Right ventricle myocardium inferior (tissue), 1 donor: ENCODE data around the gene SUSD6. TPM values are rescaled to one million over a fixed set of nuclear protein-coding genes. Genes with fewer than 3 reads are reported as not detected.
A peak's percentile ranks its signal among the peaks of the same experiment; 100 is the strongest.
"Not testable (repeated sequence)": the region's sequence is repeated elsewhere in the genome, so short reads cannot be mapped to it uniquely, and the experiment has no call there.

Experiments used
- ATAC-seq: fragments of 200-7000 bp; cut with Tn5 transposase; one replicate; pipeline ENCODE4 v1.9.1; 2020; ENCODE audit warnings: mild to moderate bottlenecking, moderate library complexity
- DNase-seq: peaks from one replicate; pipeline ENCODE4 v3.0.0; 2021; ENCODE audit errors: missing footprints
- intact Hi-C: fragments of 100-400 bp; cut with DNase I; formaldehyde crosslinking; loops from one replicate; pipeline ENCODE4 v1.11.0; 2022
- total RNA-seq: library from RNA; stranded (reverse); fragmentation: NEBNext Ultra II Directional; extraction: Animal tissue kit (Norgen Biotek cat#: 25700); gene quantifications from one replicate; pipeline ENCODE4 v1.2.1, GENCODE V29; 2021
- donor health status: DM: no; HTN: yes; CAD: no; lungs with severe emphysema.

The SUSD6 gene
- total RNA-seq, 1 donor from 2014 or later, result 22.4 TPM

DNA sequence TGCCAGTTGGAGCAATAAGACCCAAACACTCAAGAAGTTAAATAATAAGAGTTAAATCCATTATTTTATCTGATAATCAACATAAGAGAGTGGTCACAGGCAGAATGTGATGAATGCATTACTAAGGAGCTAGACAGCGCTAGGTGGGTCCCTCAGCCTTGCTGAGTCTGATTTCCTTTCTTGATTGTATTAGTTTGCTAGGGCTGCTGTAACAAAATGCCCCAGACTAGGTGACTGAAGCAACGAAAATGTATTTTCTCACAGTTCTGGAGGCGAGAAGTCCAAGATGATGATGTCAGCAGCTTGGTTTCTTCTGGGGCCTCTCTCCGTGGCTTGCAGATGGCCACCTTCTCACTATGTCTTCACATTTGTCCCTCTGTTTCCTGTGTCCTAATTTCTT lies 28.6 kb upstream of the SUSD6 start:
- intact Hi-C loops, result no loop called here
- ATAC-seq (no peak), DNase-seq (no peak)

DNA sequence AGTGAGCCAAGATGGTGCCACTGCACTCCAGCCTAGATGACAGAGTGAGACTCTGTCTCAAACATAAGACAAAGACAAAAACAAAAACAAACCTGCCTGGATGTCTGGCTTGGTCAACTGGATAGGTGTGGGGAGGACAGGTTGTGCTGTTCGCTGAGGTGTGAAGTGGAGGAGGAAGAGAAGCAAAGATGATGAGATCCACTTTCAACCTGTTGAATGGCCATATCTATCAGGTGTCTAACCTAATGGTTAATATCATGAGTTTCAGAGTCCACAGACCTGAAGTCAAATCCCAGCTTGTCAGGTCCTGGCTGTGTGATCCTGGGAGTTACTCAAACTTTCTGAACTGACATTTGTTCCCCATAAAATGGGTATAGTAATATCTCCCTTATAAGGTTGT lies 27.0 kb upstream of the SUSD6 start:
- ATAC-seq (no peak), DNase-seq (no peak)
- intact Hi-C loops, result no loop called here

DNA sequence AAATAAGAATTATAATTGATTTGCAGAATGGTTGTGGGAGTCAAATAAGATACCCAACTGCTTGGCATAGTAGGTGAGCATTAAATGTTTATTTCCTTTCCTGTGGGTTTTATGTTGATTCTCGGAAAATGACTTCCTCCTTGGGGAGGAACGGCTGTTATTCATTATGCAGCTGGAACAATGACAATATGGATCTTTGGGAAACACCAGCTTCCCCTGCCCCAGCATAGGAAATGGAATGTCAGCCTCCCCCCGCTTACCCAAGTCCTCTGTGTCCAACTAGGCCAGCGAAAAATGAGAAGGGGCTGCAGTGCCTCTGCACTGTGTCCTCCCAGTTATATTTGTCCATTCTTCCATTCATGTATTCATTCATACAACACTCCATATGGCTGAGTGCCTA lies 25.0 kb upstream of the SUSD6 start:
- intact Hi-C loops, result no loop called here
- no peak for ATAC-seq
- DNase-seq, result no peak

DNA sequence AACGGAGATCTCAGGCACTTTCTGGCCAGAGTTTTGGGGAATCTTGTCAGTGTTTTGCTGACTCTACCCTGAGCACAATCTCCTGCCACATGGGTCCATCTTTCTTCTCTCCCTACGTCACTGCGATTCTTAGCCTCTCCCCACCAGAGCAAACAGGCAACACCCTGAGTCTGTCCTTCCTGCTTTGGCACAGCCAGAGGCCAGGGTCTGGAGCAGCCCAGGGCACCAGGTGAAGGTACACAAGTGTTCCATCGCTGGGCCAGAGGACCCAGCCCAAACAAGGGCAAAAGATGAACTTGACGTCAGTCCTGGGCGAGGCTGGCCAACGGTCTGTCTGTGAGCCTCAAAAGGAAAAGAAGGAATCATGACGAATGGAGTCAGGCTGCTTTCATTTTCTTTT lies 24.0 kb upstream of the SUSD6 start:
- no peak for DNase-seq
- intact Hi-C loops, result no loop called here
- ATAC-seq, result no peak

DNA sequence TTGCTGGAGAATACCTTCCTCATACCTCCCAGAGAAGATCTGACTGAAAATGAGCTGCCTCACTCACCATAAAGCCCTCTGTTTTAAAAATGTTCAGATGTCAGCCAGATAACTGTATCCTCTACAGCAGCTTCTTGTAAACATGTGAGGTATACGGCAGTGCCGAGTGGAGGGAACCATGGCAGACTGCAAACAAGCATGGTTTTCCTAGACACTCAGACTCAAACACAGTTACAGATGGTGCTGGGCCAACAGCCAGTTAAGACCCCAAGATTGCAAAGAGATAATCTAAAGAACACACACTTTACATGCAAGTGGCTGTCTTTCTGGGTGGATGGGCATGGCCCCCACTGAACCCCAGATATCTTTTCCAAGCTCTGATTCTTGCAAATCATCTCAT lies 20.1 kb upstream of the SUSD6 start:
- no peak for ATAC-seq
- intact Hi-C loops, result no loop called here
- no peak for DNase-seq

DNA sequence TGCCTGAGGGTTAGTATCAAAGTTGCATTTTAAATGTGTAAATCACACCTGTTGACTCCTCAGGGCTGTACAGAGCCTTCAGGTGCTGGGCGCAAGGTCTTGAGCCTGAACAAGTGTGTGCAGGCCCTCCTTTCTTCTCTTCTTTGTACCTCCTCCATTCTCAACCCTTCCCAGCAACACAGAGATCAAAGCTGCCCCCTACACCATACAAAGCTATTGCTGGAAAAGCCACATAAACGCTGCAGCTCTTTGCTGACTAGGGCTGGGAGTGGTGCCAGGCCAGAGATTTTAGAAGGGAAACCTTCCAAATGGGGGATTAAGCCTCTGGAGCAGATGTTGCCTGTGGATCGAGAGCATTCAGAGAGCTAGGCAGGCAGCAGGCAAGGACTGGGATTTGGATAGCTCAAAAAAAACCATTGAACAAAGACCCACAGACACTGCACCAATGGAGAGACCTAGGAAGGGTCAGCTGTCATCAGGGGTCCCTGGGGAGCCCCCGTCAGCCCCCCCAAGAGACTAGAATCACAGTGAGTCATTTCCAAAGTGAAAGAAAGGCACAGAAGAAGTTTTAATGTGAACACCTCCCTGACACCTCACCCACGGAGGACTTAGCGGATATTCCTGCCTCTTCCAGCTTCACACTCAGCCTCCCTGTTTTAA lies 18.2 kb upstream of the SUSD6 start:
- intact Hi-C loops, result no loop called here
- peak; percentile 77 for ATAC-seq
- DNase-seq, result no peak

DNA sequence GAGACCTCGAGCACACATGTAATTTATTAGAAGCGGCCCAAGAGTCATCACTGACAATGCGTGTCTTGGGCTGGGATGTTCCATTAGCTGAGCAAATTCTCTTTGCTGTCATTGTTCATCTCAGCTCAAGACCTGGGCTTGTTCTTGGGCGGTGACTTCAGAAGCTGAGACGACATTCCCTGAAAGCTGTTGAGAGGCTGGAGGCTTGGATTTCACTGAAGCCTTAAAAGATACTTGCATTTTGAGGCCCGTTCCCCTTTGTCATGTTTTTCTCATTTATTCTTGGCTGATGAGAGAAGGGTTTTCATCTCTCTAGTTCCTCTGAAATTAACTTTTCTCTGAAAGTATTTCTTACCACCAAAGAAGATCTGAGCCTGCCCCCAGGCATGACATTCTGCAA lies 16.6 kb upstream of the SUSD6 start:
- DNase-seq, result no peak
- no peak for ATAC-seq
- intact Hi-C loops, result no loop called here

DNA sequence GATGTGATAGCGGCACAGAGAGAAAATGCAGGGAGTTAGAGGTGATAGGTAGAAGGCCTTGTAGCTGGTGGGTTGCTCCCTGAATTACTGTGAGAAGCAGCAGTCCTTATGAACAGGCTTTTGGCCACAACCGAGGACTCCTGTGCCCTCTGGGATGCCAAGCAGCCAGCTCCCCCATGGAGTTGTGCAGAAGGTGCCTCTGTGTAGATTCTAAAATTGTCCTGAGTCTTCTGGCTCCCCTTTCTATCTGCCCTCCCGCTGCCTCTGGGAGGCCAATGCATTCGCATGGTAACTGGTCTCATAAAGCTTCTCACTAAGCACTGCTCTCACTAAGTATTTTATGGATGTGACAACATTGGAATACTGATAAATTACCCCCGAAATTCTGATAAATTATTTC lies 16.1 kb upstream of the SUSD6 start:
- DNase-seq (no peak), ATAC-seq (no peak)
- intact Hi-C loops, result no loop called here

DNA sequence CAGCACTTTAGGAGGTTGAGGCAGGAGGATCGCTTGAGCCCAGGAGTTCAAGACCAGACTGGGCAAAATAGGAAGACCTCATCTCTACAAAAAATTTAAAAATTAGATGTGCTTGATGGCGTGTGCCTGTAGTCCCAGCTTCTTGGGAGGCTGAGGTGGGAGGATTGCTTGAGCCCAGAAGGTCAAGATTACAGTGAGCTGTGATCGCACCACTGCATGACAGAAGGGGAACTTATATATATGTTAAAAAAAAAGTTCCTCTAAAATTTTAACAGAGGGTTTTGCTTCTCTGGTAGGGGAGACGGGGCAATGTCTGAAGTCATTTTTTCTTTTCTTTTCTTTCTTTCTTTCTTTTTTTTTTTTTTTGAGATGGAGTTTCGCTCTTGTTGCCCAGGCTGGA lies 12.0 kb upstream of the SUSD6 start:
- DNase-seq, ATAC-seq, intact Hi-C loops: not testable (repeated sequence)

DNA sequence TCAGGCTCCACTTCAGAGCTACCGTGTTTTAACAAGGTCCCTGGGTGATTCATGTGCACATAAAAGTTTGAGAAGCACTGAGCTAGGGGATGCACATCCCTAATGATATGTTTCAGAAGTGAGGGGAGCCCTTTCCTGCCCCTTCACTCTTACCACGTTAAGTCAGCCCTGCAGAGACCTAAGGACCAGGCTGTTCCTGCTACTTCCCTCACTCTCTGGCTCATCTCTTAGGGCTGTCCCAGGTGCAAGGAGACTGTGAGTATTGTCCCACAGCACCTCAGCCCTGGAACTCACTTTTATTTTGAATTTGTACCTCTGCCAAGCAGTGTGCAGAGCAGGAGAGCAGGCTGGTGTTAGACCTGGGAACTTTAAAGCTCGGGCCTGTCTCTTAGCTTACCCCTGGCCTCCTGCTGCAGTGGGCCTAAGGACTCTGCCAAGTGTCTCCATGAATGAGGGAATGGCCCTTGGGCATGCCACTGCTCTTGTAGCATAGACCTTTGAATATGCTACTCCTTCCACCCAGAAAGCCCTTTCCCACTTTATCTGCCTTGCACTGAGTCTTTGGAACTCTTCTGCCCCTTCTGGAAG lies 11.0 kb upstream of the SUSD6 start:
- no peak for DNase-seq
- no peak for ATAC-seq
- intact Hi-C loops, result no loop called here

DNA sequence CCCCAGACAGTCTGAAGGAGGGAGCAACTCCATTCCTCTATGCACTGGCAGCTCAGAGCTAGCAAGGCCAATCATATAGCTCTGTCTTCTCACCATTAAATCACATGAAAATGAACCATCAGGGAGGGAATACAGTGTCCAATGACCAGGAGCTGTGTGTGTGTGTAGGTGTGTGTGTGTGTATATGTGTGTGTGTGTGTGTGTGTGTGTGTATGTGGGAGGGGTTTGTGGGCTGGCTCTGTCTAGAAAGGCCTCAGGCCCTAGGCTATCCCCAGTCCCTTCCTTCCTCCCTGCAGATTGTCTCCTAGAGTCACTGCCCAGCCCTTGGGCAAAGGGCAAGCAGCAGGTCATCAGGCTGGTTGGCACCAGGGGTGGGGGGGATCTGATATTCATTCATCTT lies 5.7 kb upstream of the SUSD6 start:
- intact Hi-C loops, result no loop called here

DNA sequence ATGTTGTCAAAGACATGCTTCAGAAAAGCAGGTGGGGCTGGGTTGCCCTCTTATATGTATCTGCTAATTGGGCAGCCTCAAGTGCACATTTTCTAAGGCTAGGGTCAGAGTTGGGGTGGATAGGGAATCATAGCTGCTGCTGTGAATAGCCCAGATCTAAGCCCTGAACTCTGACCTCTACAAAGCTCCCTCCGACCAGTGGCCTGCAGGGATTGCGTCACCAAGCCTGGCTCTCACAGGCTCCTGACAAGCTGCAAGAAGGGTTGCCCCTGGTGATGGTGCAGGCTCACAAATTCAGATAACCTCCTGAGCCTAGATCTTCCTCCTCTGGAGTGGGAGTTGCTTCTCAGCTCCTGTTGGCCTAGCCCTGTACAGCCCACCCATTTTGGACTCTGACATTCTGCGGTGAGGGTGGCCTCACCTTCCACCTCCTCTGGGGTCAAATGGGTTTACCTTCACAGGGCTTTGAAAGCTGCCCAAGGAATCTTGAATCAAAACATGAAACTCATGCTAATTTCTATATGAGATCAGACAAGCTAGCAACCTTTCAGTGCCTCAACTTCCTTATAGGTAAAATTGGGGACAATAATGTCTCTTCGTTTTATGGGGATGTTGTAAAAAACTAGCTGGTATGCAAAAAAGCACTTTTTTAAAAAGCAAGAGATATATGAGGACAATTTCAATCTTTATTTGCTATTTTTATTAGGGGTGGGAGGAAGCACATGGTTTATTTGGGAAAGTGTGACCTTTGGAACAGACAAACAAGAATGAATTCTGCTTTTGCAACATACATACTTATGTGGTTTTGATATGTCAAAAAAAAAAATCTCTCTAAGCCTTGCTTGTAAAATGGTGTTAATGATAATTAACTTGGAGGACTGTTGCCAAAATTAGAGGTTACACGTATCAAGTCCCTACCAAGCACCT lies 4.9 kb upstream of the SUSD6 start:
- DNase-seq (no peak), ATAC-seq (no peak)
- intact Hi-C loops, result no loop called here

More for the DNA sequence above, 5.7 kb upstream of the SUSD6 start:
- ATAC-seq (no peak), DNase-seq (no peak)

DNA sequence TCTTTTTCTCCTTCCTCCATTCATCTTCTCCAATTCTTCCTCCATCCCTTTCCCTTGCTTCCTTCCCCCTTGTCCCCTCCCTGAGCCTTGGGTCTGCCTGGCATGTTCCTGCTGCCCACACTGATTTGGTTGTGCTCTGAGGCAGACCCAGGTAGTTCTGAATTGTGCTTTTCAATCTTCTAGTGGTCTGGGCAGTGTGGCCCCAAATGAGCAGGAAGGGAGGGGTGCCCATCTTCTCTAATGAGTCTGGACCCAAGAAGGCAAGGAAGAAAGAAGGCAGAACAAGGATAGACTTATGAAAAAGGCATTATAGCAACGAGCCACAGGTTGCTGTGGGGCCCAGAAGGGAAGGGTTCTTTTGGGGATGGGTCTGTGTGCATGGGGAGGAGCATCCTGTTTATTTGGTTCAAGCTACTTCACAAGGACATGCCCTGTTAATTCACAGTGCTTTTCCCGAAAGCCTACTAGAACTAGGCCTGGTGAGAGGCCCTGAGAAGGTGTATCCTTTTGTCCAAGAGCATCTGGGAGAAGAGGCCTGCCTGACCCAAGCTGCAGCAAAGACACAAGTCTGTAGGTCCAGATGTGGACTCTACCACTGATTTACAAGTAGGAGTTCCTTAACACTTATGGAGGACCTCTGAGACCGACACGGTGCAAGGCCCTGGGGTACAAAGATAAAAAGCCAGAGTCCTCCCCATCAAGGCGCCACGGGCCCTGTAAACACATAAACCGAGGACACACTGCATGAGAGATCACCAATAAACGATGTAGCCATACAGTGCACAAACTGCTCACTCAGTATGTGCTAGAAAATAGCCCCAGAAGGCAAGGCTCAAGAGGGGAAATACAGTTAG lies 1.1 kb upstream of the SUSD6 start:
- DNase-seq (no peak), ATAC-seq (no peak)
- intact Hi-C loops, result loop anchor here (5.0 kb wide), 2 partner anchors 42 to 57 kb away; no protein-coding TSS in a partner anchor

DNA sequence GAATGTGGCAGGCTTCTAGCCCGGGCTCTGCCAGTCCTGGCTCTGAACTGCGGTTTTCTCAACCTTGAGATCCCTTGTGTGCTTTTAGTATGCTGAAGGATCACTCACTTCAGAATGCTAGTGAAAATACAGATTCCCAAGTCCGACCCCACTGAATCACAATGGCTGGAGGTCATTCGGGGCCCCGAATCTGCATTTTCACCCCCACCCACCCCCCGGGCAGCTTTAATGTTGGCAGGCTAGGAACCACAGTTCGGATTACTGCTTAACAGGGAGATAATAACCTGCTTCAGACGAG lies 573 bp upstream of the SUSD6 start:
- ATAC-seq (peak; percentile 6), DNase-seq (no peak)
- intact Hi-C loops, result loop anchor here (5.0 kb wide), 2 partner anchors 41 to 56 kb away; no protein-coding TSS in a partner anchor

DNA sequence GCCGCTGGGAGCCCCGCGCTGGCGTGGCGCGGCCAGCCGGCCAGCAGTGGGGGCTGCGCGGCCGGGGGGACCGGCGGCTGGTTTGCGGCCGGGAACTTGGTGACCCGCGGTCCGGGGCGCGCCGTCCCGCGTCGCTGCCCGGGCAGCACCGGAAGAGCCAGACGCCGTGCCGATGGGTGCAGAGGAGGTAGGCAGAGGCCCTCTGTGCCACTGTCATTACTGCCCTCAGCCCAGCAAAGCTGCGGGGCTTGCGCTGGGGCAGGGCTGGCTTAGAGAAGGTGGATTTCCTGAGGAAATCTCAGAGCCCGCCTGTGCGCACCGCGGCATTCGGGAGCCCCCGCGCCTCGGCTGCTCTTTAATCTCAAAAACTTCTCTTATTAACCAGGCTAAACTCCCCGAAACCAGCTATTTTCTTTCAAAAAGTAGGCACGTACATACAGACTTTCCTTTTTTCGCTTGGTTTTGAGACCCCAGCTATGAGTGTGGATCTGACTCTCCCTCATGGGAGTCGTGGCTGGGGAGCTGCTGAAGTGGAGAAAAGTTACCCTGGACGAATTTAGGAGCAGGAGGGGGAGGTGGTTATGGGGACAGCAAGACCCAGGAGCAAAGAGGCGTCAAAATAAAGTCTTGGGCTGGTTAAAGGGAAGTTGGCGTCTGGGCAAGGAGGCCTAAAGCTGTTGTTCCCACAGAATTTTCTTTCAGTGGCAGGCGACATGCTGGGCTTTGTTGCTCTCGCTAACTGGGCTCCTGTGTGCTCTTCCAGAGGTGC lies 802 bp downstream of the SUSD6 start:
- ATAC-seq (no peak), DNase-seq (peak; percentile 70)
- intact Hi-C loops, result loop anchor here (5.0 kb wide), 2 partner anchors 40 to 55 kb away; no protein-coding TSS in a partner anchor

DNA sequence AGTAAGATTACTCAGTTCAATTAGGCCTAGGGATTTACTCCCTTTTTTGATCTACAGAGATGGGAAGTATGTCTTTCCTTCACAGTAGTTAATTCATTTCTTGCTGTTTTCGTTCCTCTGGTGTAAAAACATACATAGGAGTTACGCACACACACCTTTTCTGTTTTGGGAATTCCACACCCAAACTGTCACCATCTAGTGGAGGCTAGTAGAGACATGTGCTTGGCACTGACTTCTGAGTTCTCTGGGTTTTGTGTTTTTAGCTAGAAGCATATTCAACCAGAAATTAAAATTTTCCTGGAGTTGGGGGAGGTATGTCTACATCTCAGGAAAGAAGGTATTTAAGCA lies 1.4 kb downstream of the SUSD6 start:
- intact Hi-C loops, result loop anchor here (5.0 kb wide), 2 partner anchors 40 to 55 kb away; no protein-coding TSS in a partner anchor
- DNase-seq, result no peak
- no peak for ATAC-seq

DNA sequence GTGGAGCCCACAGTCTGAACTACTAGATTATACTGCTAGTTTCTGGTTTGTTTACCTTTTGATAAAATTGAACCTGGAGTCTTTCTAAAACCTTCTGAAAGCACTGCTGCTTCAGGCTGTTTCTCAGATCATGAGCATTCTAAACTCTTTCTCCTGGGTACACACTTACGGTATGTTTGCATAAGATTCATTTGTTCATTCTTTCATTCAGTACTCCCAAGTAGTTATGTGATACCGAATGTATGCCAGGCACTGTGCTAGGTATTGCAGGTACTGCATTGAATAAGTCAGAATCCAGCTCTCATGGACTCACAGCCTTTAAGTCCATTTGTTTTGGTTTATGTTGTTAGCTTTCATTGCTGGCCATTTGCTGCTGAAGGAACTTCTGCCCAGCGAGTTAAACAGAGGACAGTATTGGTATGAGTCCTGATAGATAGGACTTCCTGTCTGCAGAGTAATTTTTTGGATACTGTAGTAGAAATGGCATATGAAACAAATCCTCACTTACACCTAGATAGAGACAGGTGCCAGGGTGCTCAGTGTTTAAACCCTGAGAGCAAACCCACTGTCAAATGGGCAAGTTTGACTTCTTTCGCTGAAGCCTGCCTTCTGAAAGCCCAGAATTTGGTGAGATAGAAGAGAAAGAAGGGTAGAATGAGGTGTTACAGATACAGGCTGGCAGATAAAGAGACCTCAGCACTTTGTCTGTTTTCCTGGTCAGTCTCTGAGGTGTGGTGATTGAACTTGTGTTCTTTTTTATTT lies 2.1 kb downstream of the SUSD6 start:
- DNase-seq (no peak), ATAC-seq (no peak)
- intact Hi-C loops, result loop anchor here (5.0 kb wide), 2 partner anchors 39 to 54 kb away; no protein-coding TSS in a partner anchor

DNA sequence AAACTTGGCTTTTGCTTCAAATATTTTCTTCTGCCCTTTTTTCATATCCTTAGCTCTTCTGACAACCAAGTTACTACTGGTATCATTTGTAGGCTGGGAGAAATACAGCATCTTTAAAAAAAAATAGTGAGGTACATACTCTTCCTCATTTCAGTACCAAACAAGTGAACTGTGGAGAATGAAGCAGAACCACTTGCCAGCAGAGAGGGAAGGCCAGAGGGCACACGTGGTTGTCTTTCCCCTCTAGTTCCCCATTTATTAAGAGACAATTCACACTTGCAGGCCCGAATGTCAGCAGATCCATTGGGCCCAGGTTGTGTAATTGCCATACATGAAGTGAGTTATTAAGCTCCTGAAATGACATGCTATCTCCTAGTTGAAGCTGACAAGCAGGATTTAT lies 3.2 kb downstream of the SUSD6 start:
- DNase-seq (no peak), ATAC-seq (no peak)
- intact Hi-C loops, result loop anchor here (5.0 kb wide), 2 partner anchors 38 to 53 kb away; no protein-coding TSS in a partner anchor
